OCI-LY7 (cell line): Measurements from ENCODE around the gene BPTF. TPM values are rescaled to one million over a fixed set of nuclear protein-coding genes. Genes with fewer than 3 reads are reported as not detected.

ENCODE experiments used
- Bru-seq: library from RNA; stranded (reverse); fragments of 400-500 nt; gene quantifications from one replicate; lab custom pipeline; 2021; lab: Mats Ljungman, UMichigan
- BruChase-seq, 2 experiments: library from RNA; stranded (reverse); fragments of 400-500 nt; gene quantifications; one replicate each; lab custom pipeline; 2021; lab: Mats Ljungman, UMichigan
- BruUV-seq: library from RNA; stranded (reverse); fragments of 400-500 nt; replicated peaks from 2 replicates; lab custom pipeline; 2021; lab: Mats Ljungman, UMichigan
- CTCF ChIA-PET: fragments of 300-600 bp; sonication (Branson Sonifier 250); formaldehyde crosslinking; loops from one replicate; lab custom pipeline; 2022; ENCODE audit warnings: antibody characterized with exemption; ENCODE audit not compliant: unreplicated experiment; lab: Charles Lee
- POLR2A ChIA-PET: fragments of 300-600 bp; sonication (Branson Sonifier 250); formaldehyde crosslinking; loops from one replicate; lab custom pipeline; 2022; ENCODE audit warnings: antibody characterized with exemption; lab: Charles Lee
- DNase-seq: peaks from one replicate; pipeline ENCODE4 v3.0.0-alpha.2; 2015; ENCODE audit warnings: low spot score
- H2AFZ ChIP-seq: fragments of 200-600 bp; sonication (generic), shearing (Covaris generic); 2 replicates; pipeline ENCODE4 v1.6.1; 2014; ENCODE audit warnings: mild to moderate bottlenecking, antibody characterized with exemption, low read length, moderate library complexity
- H3K27ac ChIP-seq: fragments of 200-600 bp; sonication (generic); 2 replicates; pipeline ENCODE4 v1.5.1; 2014; ENCODE audit warnings: mixed run types, low read depth, mild to moderate bottlenecking, moderate library complexity, low read length, inconsistent platforms; ENCODE audit not compliant: poor library complexity, severe bottlenecking
- H3K36me3 ChIP-seq: fragments of 200-600 bp; sonication (generic); 2 replicates; pipeline ENCODE4 v1.6.1; 2014; ENCODE audit warnings: mild to moderate bottlenecking, antibody characterized with exemption, low read length, moderate library complexity, mixed read lengths; ENCODE audit not compliant: insufficient read depth
- H3K4me1 ChIP-seq: fragments of 200-600 bp; sonication (generic); 2 replicates; pipeline ENCODE4 v1.5.1; 2014; ENCODE audit warnings: mild to moderate bottlenecking, low read length; ENCODE audit not compliant: insufficient read depth, poor library complexity, severe bottlenecking
- H3K4me2 ChIP-seq: fragments of 200-600 bp; sonication (generic); 2 replicates; pipeline ENCODE4 v1.6.1; 2014; ENCODE audit warnings: mild to moderate bottlenecking, low read length
- H3K4me3 ChIP-seq: fragments of 200-600 bp; sonication (generic); 2 replicates; pipeline ENCODE4 v1.5.1; 2014; ENCODE audit warnings: mild to moderate bottlenecking, low read depth, low read length; ENCODE audit not compliant: poor library complexity, severe bottlenecking
- H3K79me2 ChIP-seq: fragments of 200-600 bp; sonication (generic); 2 replicates; pipeline ENCODE4 v1.6.1; 2016; ENCODE audit warnings: low read depth, mild to moderate bottlenecking, low read length, moderate library complexity, mixed read lengths; ENCODE audit not compliant: insufficient read depth
- H3K9me2 ChIP-seq: fragments of 200-600 bp; sonication (generic); 2 replicates; pipeline ENCODE4 v1.6.1; 2016; ENCODE audit warnings: mild to moderate bottlenecking, low read length, mixed read lengths; ENCODE audit not compliant: insufficient read depth
- H3K9me3 ChIP-seq: fragments of 200-600 bp; sonication (generic); 2 replicates; pipeline ENCODE4 v1.6.1; 2014; ENCODE audit warnings: mild to moderate bottlenecking, mixed run types, low read length, mixed read lengths
- H4K20me1 ChIP-seq: fragments of 200-600 bp; sonication (generic); 2 replicates; pipeline ENCODE4 v1.6.1; 2014; ENCODE audit warnings: mild to moderate bottlenecking, antibody characterized with exemption, low read length, moderate library complexity, mixed read lengths; ENCODE audit not compliant: insufficient read depth
- CTCF ChIP-seq: fragments of 200-600 bp; sonication (generic); conservative IDR thresholded peaks from 2 replicates; pipeline ENCODE4 v1.5.1; 2014; ENCODE audit warnings: mild to moderate bottlenecking, antibody characterized with exemption, low read length, moderate library complexity, mixed read lengths
- EZH2phosphoT487 ChIP-seq: fragments of 200-600 bp; sonication (generic); IDR thresholded peaks from 2 replicates; pipeline ENCODE4 v1.6.1; 2018; ENCODE audit warnings: low read depth, borderline replicate concordance, mild to moderate bottlenecking, mixed run types, antibody characterized with exemption, low read length, moderate library complexity, mixed read lengths
- intact Hi-C: fragments of 100-400 bp; cut with micrococcal nuclease; formaldehyde crosslinking; loops from one replicate; pipeline ENCODE4 v1.10.0; 2022; ENCODE audit not compliant: unreplicated experiment
- long read RNA-seq: library from polyadenylated mRNA; stranded (forward); transcript quantifications from one replicate; pipeline ENCODE4 v2.0.0, GENCODE V29; 2022
- total RNA-seq, 2 experiments: library from RNA; depleted of rRNA in 1 of 2; stranded (reverse); fragments of >200 nt in 1 of 2; shearing (Covaris generic) in 1 of 2; gene quantifications; 2 replicates each; pipeline ENCODE4 v1.2.3, GENCODE V29; 2014 to 2022

Gene BPTF
- 86.1 and 104 TPM in 2 replicates for total RNA-seq (2014; rRNA removed; shearing (Covaris generic))
- total RNA-seq (2022) = 211 and 212 TPM in 2 replicates
- percentile 93 among the genes with signal in this experiment for Bru-seq, nascent RNA
- BruChase-seq, experiment 1, labeled RNA remaining after a 6-hour chase = percentile 93 among the genes with signal in this experiment
- percentile 93 among the genes with signal in this experiment for BruChase-seq, experiment 2, labeled RNA remaining after a 2-hour chase
- long read RNA-seq, partial matches to known transcripts = 38 of 48 reads
- long read RNA-seq, other reads (novel, unspliced or antisense) = 10 of 48 reads

GRCh38 chr17:67824735-67825626, at the start of gene BPTF:
BPTF (plus strand) TSS chr17:67825503; CDS start chr17:67825725, 222 bp downstream.
- ChIA-PET POLR2A (interaction anchor here (0.8 to 1.8 kb wide), 3 partner anchors 10 to 1384 kb away, joined by 3 to 17 read pairs (median 6); no protein-coding TSS in a partner anchor), CTCF (no interaction called here)
- H3K4me1 ChIP-seq = peaks cover 68% of the 10 kb centered on the region
- H3K9me3 ChIP-seq = no peaks in the 10 kb centered on the region
- TF ChIP-seq CTCF = peak; percentile 83
- TF ChIP-seq EZH2phosphoT487 = no peak
- H3K79me2 ChIP-seq = peaks cover 36% of the 10 kb centered on the region
- peak within 1 kb of the TSS; percentile 88 for H3K4me3 ChIP-seq
- H3K4me2 ChIP-seq = peak within 1 kb of the TSS; percentile 95
- peak; percentile 96 for DNase-seq
- peak within 1 kb of the TSS; percentile 56 for H2AFZ ChIP-seq
- no TSS peak for BruUV-seq
- peaks cover 35% of the 10 kb centered on the region for H3K36me3 ChIP-seq
- intact Hi-C loops = loop anchor here (1.0 to 5.0 kb wide), 4 partner anchors 12 to 448 kb away; partner anchors contain the start of genes NOL11 and PITPNC1
- no peaks in the 10 kb centered on the region for H3K9me2 ChIP-seq
- H3K27ac ChIP-seq = peak within 1 kb of the TSS; percentile 89
- H4K20me1 ChIP-seq = peaks cover 11% of the 10 kb centered on the region

GRCh38 chr17:67779098-67779672, 46.1 kb upstream of the BPTF start:
- H3K9me3 ChIP-seq = no peaks in the 10 kb centered on the region
- BruUV-seq = no TSS peak
- no peaks in the 10 kb centered on the region for H3K4me1 ChIP-seq
- no peaks in the 10 kb centered on the region for H3K9me2 ChIP-seq
- TF ChIP-seq EZH2phosphoT487 (no peak), CTCF (peak; percentile 75)
- H3K4me3 ChIP-seq = no peak overlapping the region
- no peak overlapping the region for H3K4me2 ChIP-seq
- no peak overlapping the region for H3K27ac ChIP-seq
- intact Hi-C loops = no loop called here
- no peaks in the 10 kb centered on the region for H4K20me1 ChIP-seq
- no peaks in the 10 kb centered on the region for H3K36me3 ChIP-seq
- no peaks in the 10 kb centered on the region for H3K79me2 ChIP-seq
- ChIA-PET CTCF (no interaction called here), POLR2A (interaction anchor here (0.7 kb wide), 1 partner anchor 64 kb away, joined by 3 read pairs; no protein-coding TSS in a partner anchor)
- H2AFZ ChIP-seq = peak overlapping the region; percentile 33
- peak; percentile 30 for DNase-seq
